ENCODE data around the gene ORC3.

DNA sequence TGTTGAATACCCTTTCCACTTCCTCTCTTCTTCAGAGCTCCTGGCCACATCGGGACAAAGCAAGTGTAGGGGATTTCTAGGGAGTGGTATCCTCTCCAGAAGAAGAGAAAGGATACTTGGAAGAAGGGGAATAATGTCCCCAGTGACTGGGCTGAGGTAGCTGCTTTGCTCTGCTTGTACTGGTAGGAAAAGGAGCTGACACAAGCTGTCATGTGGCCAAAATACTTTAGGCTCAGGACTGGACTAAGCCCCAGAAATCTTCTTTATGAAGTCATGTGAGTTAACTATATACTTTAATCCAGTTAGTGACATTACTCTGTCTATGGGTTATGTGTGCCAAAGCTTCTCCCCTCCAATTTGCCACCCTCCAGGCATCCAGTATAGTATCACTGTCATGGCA is 71.6 kb downstream of the ORC3 start:
- TF ChIP-seq, protein P1, sequence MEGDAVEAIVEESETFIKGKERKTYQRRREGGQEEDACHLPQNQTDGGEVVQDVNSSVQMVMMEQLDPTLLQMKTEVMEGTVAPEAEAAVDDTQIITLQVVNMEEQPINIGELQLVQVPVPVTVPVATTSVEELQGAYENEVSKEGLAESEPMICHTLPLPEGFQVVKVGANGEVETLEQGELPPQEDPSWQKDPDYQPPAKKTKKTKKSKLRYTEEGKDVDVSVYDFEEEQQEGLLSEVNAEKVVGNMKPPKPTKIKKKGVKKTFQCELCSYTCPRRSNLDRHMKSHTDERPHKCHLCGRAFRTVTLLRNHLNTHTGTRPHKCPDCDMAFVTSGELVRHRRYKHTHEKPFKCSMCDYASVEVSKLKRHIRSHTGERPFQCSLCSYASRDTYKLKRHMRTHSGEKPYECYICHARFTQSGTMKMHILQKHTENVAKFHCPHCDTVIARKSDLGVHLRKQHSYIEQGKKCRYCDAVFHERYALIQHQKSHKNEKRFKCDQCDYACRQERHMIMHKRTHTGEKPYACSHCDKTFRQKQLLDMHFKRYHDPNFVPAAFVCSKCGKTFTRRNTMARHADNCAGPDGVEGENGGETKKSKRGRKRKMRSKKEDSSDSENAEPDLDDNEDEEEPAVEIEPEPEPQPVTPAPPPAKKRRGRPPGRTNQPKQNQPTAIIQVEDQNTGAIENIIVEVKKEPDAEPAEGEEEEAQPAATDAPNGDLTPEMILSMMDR (IDR thresholded peaks at IDR 0.05): no peak
- no peak for TF ChIP-seq EP300 (IDR thresholded peaks at IDR 0.05)

Measured in sigmoid colon (tissue), 4 donors.